KMS-11 (cell line): Measurements from ENCODE around the gene CAMTA1.
A peak's percentile ranks its signal among the peaks of the same experiment; 100 is the strongest.

Experiments used
- H2AFZ ChIP-seq: fragments of 200-600 bp; sonication (generic); 2 replicates; pipeline ENCODE4 v1.6.1; 2016; ENCODE audit warnings: antibody characterized with exemption, mixed run types, low read depth
- H3K27ac ChIP-seq: fragments of 200-600 bp; sonication (generic); 2 replicates; pipeline ENCODE4 v1.6.1; 2016; ENCODE audit warnings: mild to moderate bottlenecking, mixed run types
- H3K27me3 ChIP-seq: fragments of 200-600 bp; sonication (generic); 2 replicates; pipeline ENCODE4 v1.6.1; 2017; ENCODE audit warnings: mild to moderate bottlenecking, low read depth, mixed run types, moderate library complexity; ENCODE audit not compliant: insufficient read depth
- H3K36me3 ChIP-seq: fragments of 200-600 bp; sonication (generic); 2 replicates; pipeline ENCODE4 v1.6.1; 2017; ENCODE audit warnings: mild to moderate bottlenecking, mixed run types; ENCODE audit not compliant: insufficient read depth
- H3K4me1 ChIP-seq: fragments of 200-600 bp; sonication (generic); 2 replicates; pipeline ENCODE4 v1.6.1; 2016; ENCODE audit warnings: mild to moderate bottlenecking, low read depth, mixed run types; ENCODE audit not compliant: poor library complexity, severe bottlenecking
- H3K4me2 ChIP-seq: fragments of 200-600 bp; sonication (generic); 2 replicates; pipeline ENCODE4 v1.7.0; 2016; ENCODE audit warnings: mild to moderate bottlenecking, mixed run types
- H3K4me3 ChIP-seq: fragments of 200-600 bp; sonication (generic); IDR thresholded peaks from 2 replicates; pipeline ENCODE4 v1.6.1; 2017; ENCODE audit warnings: low read depth, low read length, mixed read lengths; ENCODE audit not compliant: insufficient read depth
- H3K79me2 ChIP-seq: fragments of 200-600 bp; sonication (generic); 2 replicates; pipeline ENCODE4 v1.6.1; 2016; ENCODE audit warnings: low read depth, mixed run types; ENCODE audit not compliant: insufficient read depth
- H3K9ac ChIP-seq: fragments of 200-600 bp; sonication (generic); 2 replicates; pipeline ENCODE4 v1.6.1; 2016; ENCODE audit warnings: mild to moderate bottlenecking, mixed run types
- H4K20me1 ChIP-seq: fragments of 200-600 bp; sonication (generic); 2 replicates; pipeline ENCODE4 v1.6.1; 2016; ENCODE audit warnings: mild to moderate bottlenecking, mixed run types; ENCODE audit not compliant: insufficient read depth
- CTCF ChIP-seq: fragments of 200-600 bp; sonication (generic); conservative IDR thresholded peaks from 2 replicates; pipeline ENCODE4 v1.6.1; 2017; ENCODE audit warnings: low read depth, mild to moderate bottlenecking, antibody characterized with exemption, low read length, moderate library complexity, mixed read lengths

CAMTA1 gene

GRCh38 chr1:7783178-7783711 is 998.0 kb downstream of the CAMTA1 start:
- TF ChIP-seq CTCF: no peak
- peak overlapping the region; percentile 71 for H3K4me3 ChIP-seq

GRCh38 chr1:7783826-7784491 is 998.7 kb downstream of the CAMTA1 start, which contains the start of gene PER3:
PER3 (plus strand) TSS chr1:7784291; CDS start chr1:7784878, 587 bp downstream.
- peak within 1 kb of the TSS; percentile 38; the same call in 1 of the 2 replicates for H3K9ac ChIP-seq
- no peaks in the 10 kb centered on the region for H3K36me3 ChIP-seq
- no peak within 1 kb of the TSS for H3K27ac ChIP-seq
- H3K27me3 ChIP-seq: no peaks in the 10 kb centered on the region
- no peaks in the 10 kb centered on the region for H4K20me1 ChIP-seq
- peak within 1 kb of the TSS; percentile 71 for H3K4me3 ChIP-seq
- H3K4me2 ChIP-seq: peak within 1 kb of the TSS; percentile 84
- TF ChIP-seq CTCF: no peak
- H3K79me2 ChIP-seq: no peaks in the 10 kb centered on the region
- H2AFZ ChIP-seq: peak within 1 kb of the TSS; percentile 84
- H3K4me1 ChIP-seq: peaks cover 8% of the 10 kb centered on the region

More at GRCh38 chr1:7783178-7783711, 998.0 kb downstream of the CAMTA1 start:
- no peaks in the 10 kb centered on the region for H4K20me1 ChIP-seq
- H3K36me3 ChIP-seq: no peaks in the 10 kb centered on the region
- H3K9ac ChIP-seq: peak overlapping the region; percentile 38; the same call in 1 of the 2 replicates
- H3K4me1 ChIP-seq: peaks cover 8% of the 10 kb centered on the region
- no peak overlapping the region for H3K27ac ChIP-seq
- no peaks in the 10 kb centered on the region for H3K79me2 ChIP-seq
- peak overlapping the region; percentile 84 for H2AFZ ChIP-seq
- peak overlapping the region; percentile 84 for H3K4me2 ChIP-seq
- H3K27me3 ChIP-seq: no peaks in the 10 kb centered on the region

- TF ChIP-seq CTCF: no peak
- no peaks in the 10 kb centered on the region for H4K20me1 ChIP-seq
- no peaks in the 10 kb centered on the region for H3K79me2 ChIP-seq
- H3K27ac ChIP-seq: no peak overlapping the region
- no peaks in the 10 kb centered on the region for H3K27me3 ChIP-seq
- H3K4me1 ChIP-seq: peaks cover 8% of the 10 kb centered on the region
- H3K4me3 ChIP-seq: no peak overlapping the region
- H3K4me2 ChIP-seq: no peak overlapping the region
- no peaks in the 10 kb centered on the region for H3K36me3 ChIP-seq
- no peak overlapping the region for H2AFZ ChIP-seq
- H3K9ac ChIP-seq: no peak overlapping the region
Measured at GRCh38 chr1:7784492-7785071, 999.3 kb downstream of the CAMTA1 start.

GRCh38 chr1:7785108-7785507 is 999.9 kb downstream of the CAMTA1 start:
- Histone ChIP-seq H3K9ac (no peak overlapping the region), H3K4me1 (peaks cover 8% of the 10 kb centered on the region), H3K27ac (no peak overlapping the region), H3K4me3 (no peak overlapping the region), H2AFZ (no peak overlapping the region), H4K20me1 (no peaks in the 10 kb centered on the region), H3K79me2 (no peaks in the 10 kb centered on the region), H3K36me3 (no peaks in the 10 kb centered on the region), H3K4me2 (no peak overlapping the region), H3K27me3 (no peaks in the 10 kb centered on the region)
- TF ChIP-seq CTCF: no peak
